ENCODE results near the gene NTF4. TPM values are rescaled to one million over a fixed set of nuclear protein-coding genes. Genes with fewer than 3 reads are reported as not detected.

The NTF4 gene
- polyA plus RNA-seq, 1 of the 3 experiments (the other 2 are of a cell fraction): 0.66 TPM

GRCh38 chr19:49069026-49069425, 4.4 kb upstream of the NTF4 start:
- Histone ChIP-seq H3K4me2 (no peak overlapping the region), H3K79me2 (ENCODE audit: insufficient read depth) (peaks cover 3% of the 10 kb centered on the region; the same call in 1 of the 2 replicates), H3K4me3 (ENCODE audit: low read depth in 2 of 2, low read length in 1 of 2) (no peak overlapping the region), H3K4me1 (ENCODE audit: control insufficient read depth in 1 of 2, insufficient read depth in 2 of 2, low read depth in 1 of 2, low read length in 1 of 2) (peaks cover 0 to 8% of the 10 kb centered on the region in 2 experiments; a peak in 1 of 4 replicates), H3K36me3 (replicated peaks in 1 of 2; ENCODE audit: control insufficient read depth in 1 of 2, insufficient read depth in 2 of 2, low read length in 1 of 2) (no peaks in the 10 kb centered on the region), H3K9me2 (no peaks in the 10 kb centered on the region), H4K20me1 (ENCODE audit: insufficient read depth) (no peaks in the 10 kb centered on the region), H3K27ac (ENCODE audit: low read depth in 2 of 2, low read length in 1 of 2) (peak overlapping the region in 1 of 2 experiments; percentile 22; a peak in 1 of 4 replicates), H2AFZ (ENCODE audit: low read depth) (no peak overlapping the region), H3F3A (replicated peaks; ENCODE audit: insufficient read depth) (peaks cover 11% of the 10 kb centered on the region), H3K9me3 (no peaks in the 10 kb centered on the region), H3K27me3 (ENCODE audit: insufficient read depth) (peaks cover 8% of the 10 kb centered on the region; the same call in 1 of the 2 replicates), H3K9ac (no peak overlapping the region)
- CTCF ChIA-PET: interaction anchor here (1.4 to 2.6 kb wide), 6 partner anchors 9 to 140 kb away, joined by 5 to 14 read pairs (median 6); partner anchors contain the start of gene CGB7
- POLR2A ChIA-PET: no interaction called here
- no peak for DNase-seq
- WGBS (ENCODE audit: low lambda C conversion rate): 75% methylated on average over 7 of the region's 9 CpGs
- TF ChIP-seq RCOR1 (IDR thresholded peaks at IDR 0.05; ENCODE audit: low read length): no peak
- no peak for TF ChIP-seq FOXJ3 (CRISPR knock-in tag; IDR thresholded peaks at IDR 0.05)

- no peak overlapping the region for H3K4me3 ChIP-seq (ENCODE audit: low read depth in 2 of 2, low read length in 1 of 2)
- CTCF ChIA-PET: interaction anchor here (1.1 to 1.5 kb wide), 2 partner anchors 10 to 131 kb away, joined by 3 to 4 read pairs; partner anchors contain the start of gene CGB7
- H3K4me1 ChIP-seq (ENCODE audit: control insufficient read depth in 1 of 2, insufficient read depth in 2 of 2, low read depth in 1 of 2, low read length in 1 of 2): peaks cover 0 to 8% of the 10 kb centered on the region in 2 experiments; a peak in 1 of 4 replicates
- H3K79me2 ChIP-seq (ENCODE audit: insufficient read depth): peaks cover 7% of the 10 kb centered on the region; the same call in 1 of the 2 replicates
- peaks cover 8% of the 10 kb centered on the region for H3F3A ChIP-seq (replicated peaks; ENCODE audit: insufficient read depth)
- no peak overlapping the region for H3K4me2 ChIP-seq
- no peaks in the 10 kb centered on the region for H3K9me3 ChIP-seq
- POLR2A ChIA-PET: no interaction called here
- 20% methylated on average over 1 of the region's 3 CpGs for WGBS (ENCODE audit: low lambda C conversion rate)
- no peak overlapping the region for H3K27ac ChIP-seq (ENCODE audit: low read depth in 2 of 2, low read length in 1 of 2)
- TF ChIP-seq MXI1 (IDR thresholded peaks at IDR 0.05; ENCODE audit: low read depth, low read length) (no peak), EP300 (IDR thresholded peaks at IDR 0.05; ENCODE audit: borderline replicate concordance in 1 of 2, low read depth in 1 of 2, low read length in 1 of 2) (no peak), RCOR1 (IDR thresholded peaks at IDR 0.05; ENCODE audit: low read length) (no peak), MEF2A (IDR thresholded peaks at IDR 0.05; ENCODE audit: borderline replicate concordance, low read depth) (no peak), TAF1 (IDR thresholded peaks at IDR 0.05; ENCODE audit: borderline replicate concordance, low read depth, low read length) (no peak), RAD21 (IDR thresholded peaks at IDR 0.05; ENCODE audit: low read length) (no peak), JUND (IDR thresholded peaks at IDR 0.05) (no peak), RXRA (IDR thresholded peaks at IDR 0.05; ENCODE audit: borderline replicate concordance, low read depth) (no peak), PBX3 (IDR thresholded peaks at IDR 0.05) (no peak), GABPA (IDR thresholded peaks at IDR 0.05; ENCODE audit: low read depth) (no peak), POLR2AphosphoS5 (IDR thresholded peaks at IDR 0.05; ENCODE audit: low read depth, low read length) (no peak), FOXJ3 (CRISPR knock-in tag; IDR thresholded peaks at IDR 0.05) (no peak), USF2 (IDR thresholded peaks at IDR 0.05; ENCODE audit: borderline replicate concordance, low read depth, low read length) (no peak), TCF12 (IDR thresholded peaks at IDR 0.05) (no peak), FOXM1 (IDR thresholded peaks at IDR 0.05; ENCODE audit: low read depth) (no peak), RFX5 (IDR thresholded peaks at IDR 0.05; ENCODE audit: low read length) (no peak), NRF1 (IDR thresholded peaks at IDR 0.05; ENCODE audit: low read depth, low read length) (no peak)
- TF ChIP-seq, protein P1, sequence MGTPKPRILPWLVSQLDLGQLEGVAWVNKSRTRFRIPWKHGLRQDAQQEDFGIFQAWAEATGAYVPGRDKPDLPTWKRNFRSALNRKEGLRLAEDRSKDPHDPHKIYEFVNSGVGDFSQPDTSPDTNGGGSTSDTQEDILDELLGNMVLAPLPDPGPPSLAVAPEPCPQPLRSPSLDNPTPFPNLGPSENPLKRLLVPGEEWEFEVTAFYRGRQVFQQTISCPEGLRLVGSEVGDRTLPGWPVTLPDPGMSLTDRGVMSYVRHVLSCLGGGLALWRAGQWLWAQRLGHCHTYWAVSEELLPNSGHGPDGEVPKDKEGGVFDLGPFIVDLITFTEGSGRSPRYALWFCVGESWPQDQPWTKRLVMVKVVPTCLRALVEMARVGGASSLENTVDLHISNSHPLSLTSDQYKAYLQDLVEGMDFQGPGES (IDR thresholded peaks at IDR 0.05; ENCODE audit: low read depth, low read length): no peak
- TF ChIP-seq, protein P2, sequence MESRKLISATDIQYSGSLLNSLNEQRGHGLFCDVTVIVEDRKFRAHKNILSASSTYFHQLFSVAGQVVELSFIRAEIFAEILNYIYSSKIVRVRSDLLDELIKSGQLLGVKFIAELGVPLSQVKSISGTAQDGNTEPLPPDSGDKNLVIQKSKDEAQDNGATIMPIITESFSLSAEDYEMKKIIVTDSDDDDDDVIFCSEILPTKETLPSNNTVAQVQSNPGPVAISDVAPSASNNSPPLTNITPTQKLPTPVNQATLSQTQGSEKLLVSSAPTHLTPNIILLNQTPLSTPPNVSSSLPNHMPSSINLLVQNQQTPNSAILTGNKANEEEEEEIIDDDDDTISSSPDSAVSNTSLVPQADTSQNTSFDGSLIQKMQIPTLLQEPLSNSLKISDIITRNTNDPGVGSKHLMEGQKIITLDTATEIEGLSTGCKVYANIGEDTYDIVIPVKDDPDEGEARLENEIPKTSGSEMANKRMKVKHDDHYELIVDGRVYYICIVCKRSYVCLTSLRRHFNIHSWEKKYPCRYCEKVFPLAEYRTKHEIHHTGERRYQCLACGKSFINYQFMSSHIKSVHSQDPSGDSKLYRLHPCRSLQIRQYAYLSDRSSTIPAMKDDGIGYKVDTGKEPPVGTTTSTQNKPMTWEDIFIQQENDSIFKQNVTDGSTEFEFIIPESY (IDR thresholded peaks at IDR 0.05; ENCODE audit: borderline replicate concordance, low read depth): no peak
- no peak for DNase-seq
- no peaks in the 10 kb centered on the region for H3K36me3 ChIP-seq (replicated peaks in 1 of 2; ENCODE audit: control insufficient read depth in 1 of 2, insufficient read depth in 2 of 2, low read length in 1 of 2)
- no peak overlapping the region for H3K9ac ChIP-seq
- H2AFZ ChIP-seq (ENCODE audit: low read depth): no peak overlapping the region
- H3K9me2 ChIP-seq: no peaks in the 10 kb centered on the region
- no peaks in the 10 kb centered on the region for H3K27me3 ChIP-seq (ENCODE audit: insufficient read depth)
- no peaks in the 10 kb centered on the region for H4K20me1 ChIP-seq (ENCODE audit: insufficient read depth)
These were observed 2.9 kb upstream of the NTF4 start for GRCh38 chr19:49067554-49067953.

Measured in SK-N-SH (cell line).